Activated effector memory CD4-positive, alpha-beta T cell treated with anti-CD3 and anti-CD28 coated beads, Interleukin-2, amount 50 U/mL, for 16 hours (primary cell): Measurements from ENCODE around the gene STUM.
A peak's percentile ranks its signal among the peaks of the same experiment; 100 is the strongest.

Experiments
- DNase-seq: peaks from one replicate; pipeline ENCODE4 v3.0.0-alpha.2; 2020

Gene STUM

GRCh38 chr1:226628612-226629155, 80.1 kb downstream of the STUM start:
- DNase-seq, result peak; percentile 45

GRCh38 chr1:226629210-226629895, 80.8 kb downstream of the STUM start:
- DNase-seq, result peak; percentile 54

GRCh38 chr1:226629896-226630550, 81.5 kb downstream of the STUM start:
- DNase-seq, result peak; percentile 56

GRCh38 chr1:226630592-226630991, 82.0 kb downstream of the STUM start:
- no peak for DNase-seq

GRCh38 chr1:226631229-226632000, 82.9 kb downstream of the STUM start:
- peak; percentile 50 for DNase-seq

GRCh38 chr1:226632169-226632879, 83.8 kb downstream of the STUM start:
- peak; percentile 57 for DNase-seq

GRCh38 chr1:226632922-226633351, 84.4 kb downstream of the STUM start:
- peak; percentile 71 for DNase-seq

- DNase-seq, result peak; percentile 61
These were observed 85.1 kb downstream of the STUM start for GRCh38 chr1:226633541-226634165.

GRCh38 chr1:226634166-226634588, 85.6 kb downstream of the STUM start:
- peak; percentile 94 for DNase-seq

GRCh38 chr1:226634611-226635246, 86.2 kb downstream of the STUM start:
- DNase-seq, result peak; percentile 61

- DNase-seq, result peak; percentile 85
These were observed 86.9 kb downstream of the STUM start for GRCh38 chr1:226635456-226635941.

- peak; percentile 6 for DNase-seq
These were observed 88.2 kb downstream of the STUM start for GRCh38 chr1:226636847-226637096.

- peak; percentile 63 for DNase-seq
These were observed 88.8 kb downstream of the STUM start for GRCh38 chr1:226637147-226637935.

GRCh38 chr1:226638001-226638601, 89.5 kb downstream of the STUM start:
- DNase-seq, result peak; percentile 61

- peak; percentile 44 for DNase-seq
These were observed 90.0 kb downstream of the STUM start for GRCh38 chr1:226638608-226639007.

- peak; percentile 50 for DNase-seq
These were observed 90.6 kb downstream of the STUM start for GRCh38 chr1:226639206-226639605.

- DNase-seq, result peak; percentile 31
These were observed 91.1 kb downstream of the STUM start for GRCh38 chr1:226639631-226640061.

GRCh38 chr1:226640321-226641136, 92.0 kb downstream of the STUM start:
- peak; percentile 37 for DNase-seq

- peak; percentile 50 for DNase-seq
These were observed 93.2 kb downstream of the STUM start for GRCh38 chr1:226641671-226642231.
